COR-L47 (cell line): Measurements from ENCODE around the gene MYLK4.

ENCODE experiments used
- DNase-seq: peaks from one replicate; lab custom pipeline; 2025; lab: John Stamatoyannopoulos, UW

Gene MYLK4

DNA sequence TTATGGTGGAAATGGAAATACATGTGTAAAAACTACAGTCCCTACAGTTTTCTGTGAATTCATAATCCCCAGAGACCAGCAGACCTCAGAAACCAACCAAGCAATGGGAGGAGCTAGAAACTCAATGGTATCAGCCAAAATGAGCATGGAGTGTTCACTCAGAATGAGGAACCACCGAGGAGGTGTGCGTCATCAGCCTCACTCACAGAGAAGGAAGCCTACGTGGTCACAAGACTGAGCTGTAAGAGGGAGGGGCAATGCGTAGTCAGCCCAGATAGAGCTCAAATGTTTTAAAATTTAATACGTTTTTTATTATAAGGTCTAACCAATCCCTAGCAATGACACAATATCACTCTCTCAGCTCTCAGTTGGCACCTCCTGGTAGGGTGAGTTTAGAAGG, 17.4 kb downstream of the MYLK4 start:
- no peak for DNase-seq

DNA sequence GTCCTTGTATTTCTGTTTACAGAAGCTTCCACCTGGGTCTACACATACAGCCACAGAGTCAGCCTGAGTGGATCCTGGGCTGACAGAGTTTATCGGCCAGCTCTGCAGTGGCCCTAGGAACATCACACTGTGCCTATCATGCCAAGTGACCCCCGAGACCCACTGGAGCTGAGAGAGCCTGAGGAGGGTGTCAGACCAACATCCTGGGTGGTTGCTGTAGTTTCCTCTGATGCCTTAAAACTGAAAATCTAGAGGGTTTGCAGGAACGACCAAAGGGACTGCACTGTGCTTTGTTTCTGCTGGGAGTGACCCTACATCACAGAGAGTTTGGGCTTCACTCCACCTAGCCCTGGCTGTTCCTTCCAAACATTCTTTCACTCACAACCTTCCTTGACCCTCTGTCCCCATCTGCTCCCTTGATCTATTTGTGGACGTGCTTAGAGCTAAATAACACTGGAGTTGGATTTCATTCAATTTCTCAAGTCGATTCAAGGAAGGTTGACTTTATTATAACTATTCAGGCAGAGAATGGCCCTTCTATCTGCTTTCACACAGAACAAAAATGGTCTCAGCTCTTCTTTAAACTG, 18.1 kb downstream of the MYLK4 start:
- DNase-seq: no peak

DNA sequence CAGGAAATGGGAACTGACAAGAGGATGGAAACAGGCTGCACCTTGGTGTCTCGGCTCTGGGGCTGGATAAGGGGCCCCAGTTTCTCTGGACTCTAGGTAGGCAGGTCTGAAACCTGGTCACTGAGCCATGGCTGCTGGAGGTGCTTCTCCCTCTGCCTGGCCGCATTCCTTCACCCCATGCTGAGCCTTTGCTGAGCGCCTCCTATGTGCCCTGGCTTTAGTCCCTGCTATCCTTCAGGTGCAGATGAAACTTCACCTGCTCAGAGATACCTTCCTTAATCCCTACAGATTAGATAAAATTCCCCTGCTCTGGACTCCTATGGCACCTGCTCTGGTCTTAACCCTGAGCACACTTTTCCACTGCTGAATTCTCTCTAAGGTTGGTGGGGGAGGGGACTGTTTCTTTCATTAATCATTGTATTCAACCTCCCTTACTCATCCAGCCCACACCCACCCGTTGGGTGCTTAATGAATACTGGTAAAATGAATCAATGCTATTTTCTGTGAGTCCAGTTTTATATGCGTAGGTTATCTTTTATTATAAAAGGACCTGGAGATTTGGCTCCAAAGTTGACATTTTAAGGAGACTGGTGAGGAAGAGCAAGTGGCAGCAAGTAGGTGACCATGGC, 19.3 kb downstream of the MYLK4 start:
- no peak for DNase-seq

DNA sequence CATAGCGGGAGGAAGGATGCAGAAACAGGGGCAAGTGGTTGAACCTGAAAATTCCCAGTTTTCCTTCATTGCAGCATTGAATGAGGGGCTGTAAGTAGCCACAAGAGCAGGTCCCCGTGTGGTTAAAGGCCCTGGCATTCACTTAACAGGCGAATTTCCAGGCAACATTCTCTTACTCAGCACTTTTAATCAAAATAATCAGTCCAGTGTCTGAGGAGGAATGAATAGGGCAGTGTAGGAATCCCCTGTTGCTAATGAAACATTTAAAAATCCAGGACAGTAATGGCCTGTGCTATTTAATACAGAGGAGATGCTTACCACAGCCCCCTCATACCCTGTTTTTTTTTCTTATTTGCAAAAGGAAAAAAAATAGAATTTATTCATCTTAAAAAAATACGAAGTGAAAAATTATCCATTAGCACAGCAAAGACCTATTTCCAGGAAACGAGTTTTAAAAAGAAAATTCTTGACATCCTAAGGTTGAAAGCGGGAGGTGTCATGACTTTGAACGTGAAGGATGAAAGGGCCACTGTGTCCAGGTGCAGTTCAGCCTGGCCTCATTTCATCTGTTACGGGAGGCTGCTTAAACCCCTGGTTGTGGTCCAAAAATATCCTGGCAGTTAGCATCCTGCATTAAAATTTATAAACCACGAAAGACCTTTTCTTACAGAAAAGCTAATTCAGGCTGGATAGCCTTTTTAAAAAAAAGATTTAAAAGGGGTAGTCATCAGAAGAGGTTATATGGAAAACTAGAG, 20.2 kb downstream of the MYLK4 start:
- DNase-seq: no peak

DNA sequence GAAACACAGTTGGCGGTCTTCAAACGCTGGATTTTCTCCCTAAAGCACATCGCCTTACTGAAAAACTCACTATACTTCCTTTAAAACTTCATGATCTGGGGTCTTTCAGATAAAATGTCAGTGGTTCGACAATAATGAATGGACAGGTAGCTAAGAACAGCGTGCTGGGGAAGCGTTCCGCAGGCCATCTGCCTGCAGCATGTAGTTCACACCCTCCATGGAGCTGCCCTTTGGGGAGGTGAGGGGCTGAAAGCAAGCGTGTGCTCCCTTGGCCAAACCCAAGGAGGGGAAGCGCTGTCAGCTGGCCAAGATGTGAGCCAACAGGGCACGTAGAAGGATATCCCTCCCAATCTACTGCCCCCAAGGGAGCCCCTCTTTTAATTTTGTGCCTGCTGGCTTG, 20.8 kb downstream of the MYLK4 start:
- no peak for DNase-seq

DNA sequence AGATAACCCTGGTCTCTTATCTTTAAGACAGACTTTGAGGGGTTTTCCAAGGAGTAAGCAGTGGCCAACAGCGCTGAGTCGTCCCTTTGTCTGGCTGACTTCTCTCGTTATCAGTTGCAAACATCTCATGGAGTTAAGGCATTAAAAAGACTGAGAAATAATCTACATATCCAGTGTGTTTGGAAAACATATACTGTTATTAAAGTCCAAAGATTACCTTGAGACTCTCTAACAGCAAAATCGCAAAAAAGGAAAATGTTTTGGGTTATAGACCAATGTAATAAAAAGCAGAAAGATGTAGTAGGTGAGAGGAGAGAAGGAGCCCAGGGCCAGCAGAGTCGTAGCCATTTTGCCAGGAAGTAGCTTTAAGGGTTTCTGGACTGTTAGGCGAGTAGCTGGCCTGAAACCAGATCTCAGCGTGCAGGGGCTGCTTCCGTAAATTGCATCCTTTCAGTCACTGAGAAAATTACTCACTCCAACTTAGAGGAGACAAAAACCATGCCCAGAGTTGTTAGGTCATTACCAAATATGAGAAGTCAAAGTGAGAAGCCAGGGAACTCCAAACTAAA, 24.6 kb downstream of the MYLK4 start:
- DNase-seq: no peak

DNA sequence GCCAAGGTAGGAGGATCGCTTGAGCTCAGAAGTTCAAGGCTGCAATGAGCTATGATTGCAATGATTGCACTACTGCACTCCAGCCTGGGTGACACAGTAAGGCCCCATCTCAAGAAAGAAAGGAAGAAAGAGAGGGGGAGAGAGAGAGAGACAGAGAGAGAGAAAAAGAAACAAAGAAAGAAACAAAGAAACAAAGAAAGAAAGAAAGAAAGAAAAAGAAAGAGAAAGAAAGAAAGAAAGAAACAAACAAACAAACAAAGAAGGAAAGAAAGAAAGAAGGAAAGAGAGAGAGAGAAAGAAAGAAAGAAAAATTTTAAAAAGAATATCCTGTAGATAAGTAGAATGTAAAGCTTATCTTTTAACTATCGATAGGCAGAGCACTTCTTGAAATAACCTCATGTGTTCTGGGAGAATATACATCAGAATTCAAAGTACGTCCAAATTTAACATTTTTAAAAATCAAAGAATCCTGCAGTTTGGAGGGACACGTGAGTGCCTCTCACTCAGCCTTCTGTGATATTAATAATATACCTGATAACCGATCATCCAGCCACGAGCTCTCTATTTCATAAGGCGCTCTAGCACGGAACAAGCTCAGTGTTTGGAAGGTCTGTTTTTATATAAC, 25.2 kb downstream of the MYLK4 start:
- DNase-seq: no peak

DNA sequence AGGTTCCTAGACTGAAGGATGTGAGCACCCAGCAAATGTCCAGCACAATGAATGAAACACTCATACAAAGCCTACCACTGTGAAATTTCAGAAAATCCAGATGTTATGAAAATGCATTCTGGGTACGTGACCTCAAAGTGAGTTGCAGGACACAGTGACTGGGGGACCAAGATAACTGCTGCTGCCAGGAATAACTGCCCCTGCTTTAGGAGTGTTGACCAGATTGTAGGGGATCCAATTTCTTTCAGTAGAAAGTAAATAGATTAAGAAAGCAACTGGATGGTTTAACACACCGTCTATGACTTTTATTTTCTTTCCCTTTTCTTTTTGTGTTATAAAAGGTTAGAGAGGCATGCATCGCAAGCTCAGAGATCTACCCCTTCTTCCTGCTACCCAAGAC, 29.5 kb downstream of the MYLK4 start:
- no peak for DNase-seq

DNA sequence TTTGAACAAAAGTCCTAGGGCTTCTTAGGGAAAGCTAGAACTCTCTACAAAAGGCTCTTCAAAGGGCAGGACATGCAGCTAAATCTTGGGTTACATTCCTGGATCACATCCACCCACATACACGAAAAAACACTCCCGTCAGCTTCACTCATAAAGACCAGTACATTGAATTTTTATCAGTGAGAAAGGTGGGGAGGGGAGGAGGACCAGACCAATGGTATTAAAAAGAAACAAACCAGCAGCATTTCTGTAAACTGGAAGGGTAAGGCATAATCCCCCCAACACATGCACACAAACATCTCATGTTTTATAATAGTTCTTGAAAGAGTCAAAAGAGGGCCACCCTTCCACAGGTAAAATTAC, 31.6 kb downstream of the MYLK4 start:
- DNase-seq: no peak

DNA sequence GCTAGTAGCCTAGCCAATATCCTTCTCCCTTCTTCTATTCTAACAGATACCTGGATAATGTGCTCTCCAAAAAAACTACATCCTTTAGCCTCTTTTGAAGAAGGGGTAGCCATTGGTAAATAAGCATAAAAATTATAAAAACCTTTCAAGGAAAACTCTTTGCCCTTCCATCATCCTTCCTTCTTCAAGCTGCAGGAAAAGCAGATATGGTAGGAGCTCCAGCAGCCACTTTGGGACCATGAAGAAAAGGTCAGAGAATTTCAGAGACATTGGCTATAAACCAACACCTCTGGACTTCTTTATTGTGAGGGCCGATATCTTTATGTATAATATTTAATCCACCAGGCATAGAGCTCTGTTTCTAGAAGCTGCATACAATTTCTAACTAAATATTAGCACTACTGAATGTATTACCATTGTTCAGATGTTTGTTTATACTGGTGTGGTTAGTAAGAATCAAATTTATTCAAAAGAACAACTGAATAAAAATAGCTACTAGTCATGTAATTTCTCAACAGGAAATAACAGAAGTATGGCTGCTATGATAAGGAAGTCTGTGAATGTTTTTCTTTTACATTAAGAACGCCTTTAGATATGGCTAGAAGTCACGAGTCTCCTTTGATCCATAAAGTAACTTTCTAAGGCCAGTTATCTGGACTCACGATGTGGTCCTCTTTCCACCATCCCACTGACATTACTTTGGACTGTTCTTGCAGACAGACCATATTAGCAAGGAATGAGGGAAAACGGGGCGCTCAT, 32.2 kb downstream of the MYLK4 start:
- DNase-seq: no peak

DNA sequence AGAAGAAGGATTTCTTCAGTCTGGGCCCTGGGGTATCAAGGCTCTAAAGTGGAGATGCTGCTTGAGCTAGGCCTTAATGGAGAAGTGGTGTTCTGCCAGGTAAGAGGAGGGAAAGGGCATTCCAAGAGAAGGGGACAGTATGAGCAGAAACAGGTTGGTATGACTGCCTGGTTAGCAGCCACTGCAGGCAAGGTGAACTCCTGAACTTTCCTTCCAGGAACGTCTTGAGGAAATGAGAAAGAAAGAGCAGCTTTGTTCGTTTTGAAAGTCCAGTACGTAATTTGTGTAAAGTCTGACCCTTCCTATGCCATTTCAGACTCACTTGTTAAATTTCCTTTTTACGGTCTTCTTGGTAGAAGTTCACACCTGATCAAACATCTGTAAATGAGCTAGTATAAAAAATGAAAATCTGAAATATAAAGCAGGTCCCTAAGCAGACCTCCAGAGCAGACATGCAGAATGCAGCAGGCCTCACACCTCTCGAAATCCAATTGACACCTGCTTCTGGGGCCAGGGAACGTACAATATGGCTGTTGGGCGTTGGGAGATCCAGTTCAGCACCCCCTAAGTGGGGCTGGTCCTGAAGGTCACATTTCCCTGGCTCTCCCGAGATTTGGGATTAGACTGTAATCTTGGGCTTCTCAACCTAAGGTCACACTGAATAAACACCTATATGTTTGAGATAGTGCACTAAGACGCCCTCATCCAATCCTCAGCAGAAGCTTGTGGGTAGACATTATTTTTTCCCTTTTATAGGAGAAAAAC, 33.6 kb downstream of the MYLK4 start:
- DNase-seq: no peak

DNA sequence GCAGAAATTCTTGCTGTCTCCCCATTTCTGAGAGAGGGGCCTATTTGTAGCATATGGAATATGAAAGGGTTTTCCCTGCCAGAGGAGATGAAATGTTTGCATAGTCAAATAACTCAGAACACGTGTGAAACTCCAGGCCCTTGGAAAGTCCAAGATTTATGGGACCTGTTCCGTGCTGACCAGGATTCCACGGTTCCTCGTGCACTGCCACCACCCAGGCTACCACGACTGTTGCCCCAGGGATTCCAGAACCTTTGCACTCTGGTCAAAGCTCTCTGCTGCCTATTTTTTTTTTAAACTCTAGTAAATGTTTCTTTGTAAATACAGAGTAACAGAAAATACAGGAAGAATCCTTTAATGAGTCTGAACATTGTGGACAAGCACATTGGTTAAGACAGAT, 35.0 kb downstream of the MYLK4 start:
- no peak for DNase-seq

DNA sequence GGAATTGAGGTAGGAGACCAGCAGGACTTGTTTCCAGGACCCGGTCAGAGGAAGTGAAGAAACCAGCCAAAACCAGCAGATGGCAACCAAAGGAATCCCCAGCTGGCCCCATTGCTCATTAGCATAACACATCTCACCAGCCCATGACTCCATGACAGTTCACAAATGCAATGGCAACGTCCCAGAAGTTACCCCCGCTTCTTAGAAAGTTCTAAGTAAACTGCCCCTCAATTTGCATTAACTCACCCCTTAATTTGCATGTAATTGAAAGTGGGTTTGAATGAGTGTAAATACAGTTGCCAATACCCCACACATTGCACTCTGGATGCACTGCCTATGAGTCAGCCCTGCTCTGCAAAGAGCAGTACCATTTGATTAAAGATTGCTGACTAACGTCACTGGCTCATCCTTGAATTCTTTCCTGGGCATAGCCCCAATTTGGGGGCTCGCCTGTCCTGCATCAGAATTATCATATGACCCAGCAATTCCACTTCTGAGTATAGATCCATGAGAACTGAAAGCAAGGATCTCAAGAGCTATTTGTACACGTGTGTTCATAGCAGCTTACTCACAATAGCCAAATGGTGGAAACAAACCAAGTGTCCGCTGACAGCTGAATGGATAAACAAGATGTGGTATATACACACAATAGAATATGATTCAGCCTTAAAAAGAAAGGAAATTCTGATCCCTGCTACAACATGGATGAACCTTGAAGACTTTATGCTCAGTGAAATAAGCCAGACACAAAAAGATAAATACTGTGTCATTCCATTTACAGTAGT, 36.4 kb downstream of the MYLK4 start:
- DNase-seq: no peak

DNA sequence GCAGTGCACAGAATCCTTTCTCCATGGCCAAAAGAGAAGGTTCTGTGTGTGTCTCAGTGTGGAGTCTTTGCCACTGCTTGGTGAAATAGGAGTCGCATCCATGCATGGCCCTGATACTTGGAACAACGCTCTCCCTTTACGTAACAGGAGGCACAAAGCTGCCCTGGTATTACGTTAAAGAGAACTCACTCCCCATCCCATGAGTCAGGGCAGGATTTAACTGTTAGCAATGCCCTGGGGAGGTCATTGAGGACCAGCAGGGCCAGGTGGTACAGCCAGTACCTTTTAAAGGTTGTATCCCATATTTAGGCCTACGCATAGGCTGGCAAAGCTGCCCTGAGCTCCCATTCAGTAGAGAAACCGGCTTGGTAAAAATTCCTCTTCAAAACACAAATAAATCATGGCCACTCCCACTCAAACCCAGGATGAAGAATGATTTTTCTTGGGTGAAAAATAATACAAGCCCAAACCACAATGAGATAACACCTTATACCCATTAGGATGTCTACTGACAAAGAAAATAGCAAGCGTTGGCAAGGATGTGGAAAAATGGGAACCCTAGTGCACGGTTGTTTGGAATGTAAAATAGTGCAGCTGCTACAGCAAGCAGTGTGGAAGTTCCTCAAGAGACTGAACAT, 37.1 kb downstream of the MYLK4 start:
- DNase-seq: no peak

DNA sequence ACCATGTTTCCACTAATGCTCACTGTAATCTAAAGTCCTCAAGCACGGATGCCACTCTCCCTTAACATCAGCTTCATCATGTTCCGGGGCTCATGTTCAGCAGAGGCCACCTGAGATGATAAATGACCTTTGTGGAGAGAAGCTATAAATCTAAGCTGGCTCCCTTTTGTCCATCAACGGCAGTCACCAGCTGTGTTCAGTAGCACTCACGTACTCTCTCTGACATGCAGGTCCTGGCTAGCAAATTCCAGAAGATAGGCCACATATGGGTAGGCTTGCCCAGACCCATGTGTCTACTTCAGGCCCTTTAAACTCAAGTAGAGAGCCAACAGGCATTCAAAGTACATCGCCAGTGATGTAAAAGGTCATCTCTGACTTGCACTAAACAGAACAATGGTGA, 38.6 kb downstream of the MYLK4 start:
- no peak for DNase-seq

DNA sequence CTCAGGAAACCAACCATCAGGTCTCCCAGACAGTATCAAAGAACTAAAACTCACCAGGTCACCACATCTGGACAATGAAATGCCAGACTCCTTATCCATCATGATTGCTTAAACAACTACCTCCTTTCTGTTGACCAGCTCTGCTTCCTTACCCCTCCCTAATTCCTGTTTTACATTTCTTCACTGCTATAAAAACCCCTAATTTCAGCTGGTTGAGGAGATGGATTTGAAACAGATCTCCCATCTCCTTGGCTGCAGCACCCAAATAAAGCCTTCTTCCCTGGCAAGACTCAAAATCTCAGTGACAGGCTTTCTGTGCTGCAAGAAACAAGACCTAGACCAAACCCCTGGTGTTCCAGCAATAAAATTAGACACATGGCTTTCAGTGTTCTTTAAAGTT, 40.3 kb downstream of the MYLK4 start:
- no peak for DNase-seq

DNA sequence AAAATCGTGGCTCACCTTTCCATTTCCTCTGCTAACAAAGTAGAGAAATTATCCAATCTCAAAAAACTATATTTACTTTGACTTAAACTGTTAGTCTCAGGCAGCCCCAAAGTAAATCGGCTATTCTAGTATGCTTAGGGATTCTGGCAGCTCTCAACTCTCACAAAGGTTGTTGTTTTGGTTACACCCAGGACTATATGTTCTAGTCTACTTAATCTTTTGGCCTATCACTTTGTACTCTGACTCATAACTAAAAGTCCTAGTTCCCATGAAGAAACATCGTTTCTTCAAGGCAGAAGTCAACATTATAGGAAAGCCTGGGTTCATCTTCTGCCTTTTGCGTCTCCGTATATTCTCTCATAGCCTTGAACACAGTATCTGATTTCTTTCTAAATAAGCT, 42.3 kb downstream of the MYLK4 start:
- no peak for DNase-seq

DNA sequence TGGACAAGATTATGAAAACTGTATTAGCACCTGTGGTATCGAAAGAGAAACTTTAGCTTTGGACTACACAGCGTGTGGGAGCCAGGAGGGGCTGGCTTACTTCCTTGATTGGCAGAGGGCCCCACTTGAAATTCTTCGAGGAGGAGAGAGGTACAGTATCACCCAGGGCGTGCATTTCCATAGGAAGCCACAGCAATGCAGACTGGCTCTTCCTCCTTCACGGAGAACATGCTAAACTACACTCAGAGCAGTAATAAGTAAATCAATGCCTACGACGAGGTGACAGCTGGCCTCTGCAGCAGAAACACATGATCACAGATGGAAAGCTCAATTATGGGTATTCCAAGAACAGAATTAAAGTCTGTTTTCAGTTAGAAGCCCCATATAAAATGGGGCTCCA, 44.2 kb downstream of the MYLK4 start:
- no peak for DNase-seq

DNA sequence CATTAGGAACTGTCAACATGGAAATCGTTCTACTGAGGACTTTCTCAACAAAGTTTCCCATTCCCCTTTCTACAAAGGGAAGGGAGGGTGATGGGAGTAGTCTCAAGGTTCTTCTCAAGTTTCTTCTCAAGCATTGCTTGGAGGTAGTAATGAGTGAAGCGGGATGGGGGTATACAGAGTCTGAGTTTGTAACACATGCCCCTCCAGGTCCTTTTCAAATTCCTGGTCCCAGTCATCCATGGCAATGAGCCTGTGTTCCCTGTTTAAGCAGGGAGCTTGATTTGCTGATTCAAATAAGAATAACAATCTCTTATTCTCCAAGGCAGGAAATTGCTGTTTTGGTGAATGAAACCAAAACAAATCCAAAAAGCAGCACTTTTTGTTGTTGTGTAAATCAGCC, 45.5 kb downstream of the MYLK4 start:
- no peak for DNase-seq

DNA sequence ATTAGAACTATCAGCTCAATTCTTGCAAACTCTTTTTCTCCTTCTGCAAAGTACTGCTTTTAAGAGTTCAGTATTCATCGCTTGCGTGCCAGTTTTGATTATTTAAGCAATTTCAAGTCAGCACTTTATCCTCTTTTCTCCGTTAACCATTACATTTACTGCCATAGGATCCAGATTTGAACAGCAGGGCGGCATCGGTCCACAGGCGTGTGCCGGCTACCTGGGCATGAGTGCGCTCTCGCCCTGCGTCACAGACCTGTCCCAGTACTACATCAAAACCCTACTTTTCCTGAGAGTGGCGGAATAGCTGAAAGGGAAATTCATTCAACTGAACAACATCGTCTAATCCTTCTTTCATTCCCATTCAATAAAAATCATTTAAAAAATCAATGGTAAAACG, 53.4 kb downstream of the MYLK4 start:
- no peak for DNase-seq
